ENCODE measurements around the gene TYW1B.
"Not testable (repeated sequence)": the region's sequence is repeated elsewhere in the genome, so short reads cannot be mapped to it uniquely, and the experiment has no call there.

- TF ChIP-seq, protein P1, sequence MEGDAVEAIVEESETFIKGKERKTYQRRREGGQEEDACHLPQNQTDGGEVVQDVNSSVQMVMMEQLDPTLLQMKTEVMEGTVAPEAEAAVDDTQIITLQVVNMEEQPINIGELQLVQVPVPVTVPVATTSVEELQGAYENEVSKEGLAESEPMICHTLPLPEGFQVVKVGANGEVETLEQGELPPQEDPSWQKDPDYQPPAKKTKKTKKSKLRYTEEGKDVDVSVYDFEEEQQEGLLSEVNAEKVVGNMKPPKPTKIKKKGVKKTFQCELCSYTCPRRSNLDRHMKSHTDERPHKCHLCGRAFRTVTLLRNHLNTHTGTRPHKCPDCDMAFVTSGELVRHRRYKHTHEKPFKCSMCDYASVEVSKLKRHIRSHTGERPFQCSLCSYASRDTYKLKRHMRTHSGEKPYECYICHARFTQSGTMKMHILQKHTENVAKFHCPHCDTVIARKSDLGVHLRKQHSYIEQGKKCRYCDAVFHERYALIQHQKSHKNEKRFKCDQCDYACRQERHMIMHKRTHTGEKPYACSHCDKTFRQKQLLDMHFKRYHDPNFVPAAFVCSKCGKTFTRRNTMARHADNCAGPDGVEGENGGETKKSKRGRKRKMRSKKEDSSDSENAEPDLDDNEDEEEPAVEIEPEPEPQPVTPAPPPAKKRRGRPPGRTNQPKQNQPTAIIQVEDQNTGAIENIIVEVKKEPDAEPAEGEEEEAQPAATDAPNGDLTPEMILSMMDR (conservative IDR thresholded peaks at IDR 0.05), result not testable (repeated sequence)
- not testable (repeated sequence) for TF ChIP-seq EZH2 (IDR thresholded peaks at IDR 0.05; ENCODE audit: low read depth)
These were observed 146.8 kb downstream of the TYW1B start for GRCh38 chr7:72681211-72681610.
